Measurements from ENCODE around the gene FBXO40.

FBXO40 gene

GRCh38 chr3:121663171-121663847 lies 70.1 kb downstream of the FBXO40 start:
- Histone ChIP-seq H3K4me2 (ENCODE audit: low read depth, low read length, poor library complexity, severe bottlenecking) (no peak overlapping the region), H3K9me3 (ENCODE audit: insufficient read depth, low read depth, low read length) (no peaks in the 10 kb centered on the region), H4K20me1 (ENCODE audit: insufficient read depth, low read length, poor library complexity, severe bottlenecking) (peaks cover 18% of the 10 kb centered on the region), H3K9ac (ENCODE audit: low read depth, low read length, poor library complexity, severe bottlenecking) (no peak overlapping the region), H3K4me3 (ENCODE audit: low read length, poor library complexity, severe bottlenecking) (no peak overlapping the region), H3K9me2 (replicated peaks; ENCODE audit: low read depth, low read length) (no peaks in the 10 kb centered on the region), H2AFZ (ENCODE audit: low read length) (no peak overlapping the region), H3K79me2 (ENCODE audit: insufficient read depth, low read length) (peaks cover 20% of the 10 kb centered on the region), H3K36me3 (ENCODE audit: insufficient read depth, low read length) (peaks cover 54% of the 10 kb centered on the region; the same call in 1 of the 2 replicates), H3F3A (ENCODE audit: low read depth) (no peaks in the 10 kb centered on the region), H3K4me1 (ENCODE audit: insufficient read depth, low read length, poor library complexity, severe bottlenecking) (peaks cover 27% of the 10 kb centered on the region), H3K27me3 (ENCODE audit: insufficient read depth, low read length, poor library complexity, severe bottlenecking) (no peaks in the 10 kb centered on the region)
- TF ChIP-seq EZH2phosphoT487 (IDR thresholded peaks at IDR 0.05; ENCODE audit: borderline replicate concordance) (no peak), CTCF (conservative IDR thresholded peaks at IDR 0.05; ENCODE audit: low read length) (no peak)

- Histone ChIP-seq H3K79me2 (ENCODE audit: insufficient read depth, low read length) (no peaks in the 10 kb centered on the region), H3K27me3 (ENCODE audit: insufficient read depth, low read length, poor library complexity, severe bottlenecking) (no peaks in the 10 kb centered on the region), H3K4me3 (ENCODE audit: low read length, poor library complexity, severe bottlenecking) (no peak overlapping the region), H3K4me2 (ENCODE audit: low read depth, low read length, poor library complexity, severe bottlenecking) (no peak overlapping the region), H3K9me2 (replicated peaks; ENCODE audit: low read depth, low read length) (no peaks in the 10 kb centered on the region), H3K9me3 (ENCODE audit: insufficient read depth, low read depth, low read length) (no peaks in the 10 kb centered on the region), H2AFZ (ENCODE audit: low read length) (no peak overlapping the region), H4K20me1 (ENCODE audit: insufficient read depth, low read length, poor library complexity, severe bottlenecking) (no peaks in the 10 kb centered on the region), H3K4me1 (ENCODE audit: insufficient read depth, low read length, poor library complexity, severe bottlenecking) (peaks cover 9% of the 10 kb centered on the region), H3K36me3 (ENCODE audit: insufficient read depth, low read length) (peaks cover 71% of the 10 kb centered on the region; the same call in 1 of the 2 replicates), H3F3A (ENCODE audit: low read depth) (no peaks in the 10 kb centered on the region), H3K9ac (ENCODE audit: low read depth, low read length, poor library complexity, severe bottlenecking) (no peak overlapping the region)
- TF ChIP-seq CTCF (conservative IDR thresholded peaks at IDR 0.05; ENCODE audit: low read length) (no peak), EZH2phosphoT487 (IDR thresholded peaks at IDR 0.05; ENCODE audit: borderline replicate concordance) (no peak)
These were observed 72.3 kb downstream of the FBXO40 start for GRCh38 chr3:121665488-121665887.

GRCh38 chr3:121667333-121667732 lies 74.2 kb downstream of the FBXO40 start:
- no peaks in the 10 kb centered on the region for H3K79me2 ChIP-seq (ENCODE audit: insufficient read depth, low read length)
- H3K9me2 ChIP-seq (replicated peaks; ENCODE audit: low read depth, low read length), result no peaks in the 10 kb centered on the region
- H3K27me3 ChIP-seq (ENCODE audit: insufficient read depth, low read length, poor library complexity, severe bottlenecking), result no peaks in the 10 kb centered on the region
- H3K4me3 ChIP-seq (ENCODE audit: low read length, poor library complexity, severe bottlenecking), result no peak overlapping the region
- no peaks in the 10 kb centered on the region for H3K9me3 ChIP-seq (ENCODE audit: insufficient read depth, low read depth, low read length)
- TF ChIP-seq CTCF (conservative IDR thresholded peaks at IDR 0.05; ENCODE audit: low read length) (no peak), EZH2phosphoT487 (IDR thresholded peaks at IDR 0.05; ENCODE audit: borderline replicate concordance) (no peak)
- peaks cover 87% of the 10 kb centered on the region; the same call in 1 of the 2 replicates for H3K36me3 ChIP-seq (ENCODE audit: insufficient read depth, low read length)
- H3K4me2 ChIP-seq (ENCODE audit: low read depth, low read length, poor library complexity, severe bottlenecking), result no peak overlapping the region
- no peak overlapping the region for H2AFZ ChIP-seq (ENCODE audit: low read length)
- H4K20me1 ChIP-seq (ENCODE audit: insufficient read depth, low read length, poor library complexity, severe bottlenecking), result no peaks in the 10 kb centered on the region
- H3F3A ChIP-seq (ENCODE audit: low read depth), result no peaks in the 10 kb centered on the region
- H3K9ac ChIP-seq (ENCODE audit: low read depth, low read length, poor library complexity, severe bottlenecking), result no peak overlapping the region
- no peaks in the 10 kb centered on the region for H3K4me1 ChIP-seq (ENCODE audit: insufficient read depth, low read length, poor library complexity, severe bottlenecking)
